Activated CD8-positive, alpha-beta memory T cell treated with anti-CD3 and anti-CD28 coated beads, Interleukin-2, amount 10 ng/mL, durations not matched to agents 7 days and 5 days (primary cell): ENCODE results near the gene PDS5A. TPM values are rescaled to one million over a fixed set of nuclear protein-coding genes. Genes with fewer than 3 reads are reported as not detected.
"Not testable (repeated sequence)": the region's sequence is repeated elsewhere in the genome, so short reads cannot be mapped to it uniquely, and the experiment has no call there.

ENCODE experiments used
- ATAC-seq: fragments of 150-1000 bp; cut with Tn5 transposase; one replicate; pipeline ENCODE4 v1.10.0; 2021; ENCODE audit warnings: moderate library complexity
- CTCF ChIA-PET: fragments of 350-600 bp; sonication (Branson Sonifier 250); formaldehyde crosslinking; loops from one replicate; lab custom pipeline; 2021; ENCODE audit warnings: antibody characterized with exemption; lab: Charles Lee
- DNase-seq: peaks from one replicate; pipeline ENCODE4 v3.0.0-alpha.2; 2020
- H3K27ac Mint-ChIP-seq: one replicate; pipeline ENCODE4 v1.8.0; 2021; ENCODE audit warnings: mild to moderate bottlenecking, mixed read lengths
- H3K27me3 Mint-ChIP-seq: one replicate; pipeline ENCODE4 v1.8.0; 2021; ENCODE audit warnings: mixed read lengths
- H3K36me3 Mint-ChIP-seq: one replicate; pipeline ENCODE4 v1.8.0; 2021; ENCODE audit warnings: mild to moderate bottlenecking, mixed read lengths
- H3K4me1 Mint-ChIP-seq: one replicate; pipeline ENCODE4 v1.8.0; 2021; ENCODE audit warnings: mixed read lengths
- H3K4me3 Mint-ChIP-seq: one replicate; pipeline ENCODE4 v1.8.0; 2021; ENCODE audit warnings: mild to moderate bottlenecking, moderate library complexity, mixed read lengths
- H3K9me3 Mint-ChIP-seq: one replicate; pipeline ENCODE4 v1.8.0; 2022; ENCODE audit warnings: low read depth, mixed read lengths
- total RNA-seq, 2 experiments: library from RNA; stranded (reverse); gene quantifications; one replicate each; pipeline ENCODE4 v1.2.3, GENCODE V29; 2021

PDS5A gene
- total RNA-seq, 2 experiments from 2014 or later = 115 to 116 TPM

GRCh38 chr4:39865280-39865679 is 112.4 kb downstream of the PDS5A start:
- H3K36me3 Mint-ChIP-seq = peaks cover 29% of the 10 kb centered on the region
- no peaks in the 10 kb centered on the region for H3K9me3 Mint-ChIP-seq
- CTCF ChIA-PET = interaction anchor here (0.8 to 1.1 kb wide), 2 partner anchors 14 to 163 kb away, joined by 3 read pairs; no protein-coding TSS in a partner anchor

DNA sequence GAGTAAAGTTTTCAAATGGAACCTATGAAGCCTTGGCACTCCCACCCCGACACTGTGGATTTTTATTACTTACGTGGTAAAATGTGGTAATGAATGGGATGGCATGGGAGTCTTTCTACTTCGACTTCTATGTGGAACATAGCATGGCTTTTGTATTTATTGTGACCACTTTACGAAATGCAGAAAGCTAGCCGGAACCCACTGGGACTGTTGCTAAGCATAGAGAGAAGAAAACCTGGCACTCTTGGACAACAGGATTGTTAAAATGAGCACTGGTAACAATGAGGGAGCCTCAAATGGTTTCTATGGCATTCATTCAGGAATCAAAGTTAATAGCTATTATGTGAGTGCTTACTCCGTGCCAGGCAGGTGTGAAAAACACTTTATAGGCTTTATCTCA is 113.3 kb downstream of the PDS5A start:
- H3K27me3 Mint-ChIP-seq = no peaks in the 10 kb centered on the region
- no peak for DNase-seq
- H3K9me3 Mint-ChIP-seq = no peaks in the 10 kb centered on the region
- H3K27ac Mint-ChIP-seq = no peak overlapping the region
- CTCF ChIA-PET = interaction anchor here (0.8 to 1.1 kb wide), 2 partner anchors 14 to 162 kb away, joined by 3 read pairs; no protein-coding TSS in a partner anchor
- peaks cover 8% of the 10 kb centered on the region for H3K4me1 Mint-ChIP-seq
- peaks cover 32% of the 10 kb centered on the region for H3K36me3 Mint-ChIP-seq
- no peak overlapping the region for H3K4me3 Mint-ChIP-seq
- no peak for ATAC-seq

More at GRCh38 chr4:39865280-39865679, 112.4 kb downstream of the PDS5A start:
- H3K27ac Mint-ChIP-seq = no peak overlapping the region
- H3K27me3 Mint-ChIP-seq = no peaks in the 10 kb centered on the region
- DNase-seq (no peak), ATAC-seq (no peak)
- no peak overlapping the region for H3K4me3 Mint-ChIP-seq
- peaks cover 8% of the 10 kb centered on the region for H3K4me1 Mint-ChIP-seq

DNA sequence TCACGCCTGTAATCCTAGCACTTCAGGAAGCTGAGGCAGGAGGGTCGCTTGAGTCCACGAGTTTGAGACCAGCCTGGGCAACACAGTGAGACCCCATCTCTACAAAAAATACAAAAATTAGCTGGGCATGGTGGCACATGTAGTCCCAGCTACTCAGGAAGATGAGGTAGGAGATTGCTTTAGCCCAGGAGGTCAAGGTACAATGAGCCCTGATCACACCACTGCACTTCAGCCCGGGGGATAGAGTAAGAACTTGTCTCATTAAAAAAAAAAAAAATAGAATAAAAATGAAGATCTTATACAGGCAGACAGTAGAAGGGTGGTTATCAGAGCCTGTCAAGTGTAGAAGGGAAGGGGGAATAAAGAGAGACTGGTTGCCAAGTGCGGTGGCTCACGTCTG is 116.9 kb downstream of the PDS5A start:
- ATAC-seq (no peak), DNase-seq (no peak)
- H3K4me3 Mint-ChIP-seq = no peak overlapping the region
- CTCF ChIA-PET = no interaction called here
- H3K27ac Mint-ChIP-seq = no peak overlapping the region
- H3K27me3 Mint-ChIP-seq = no peaks in the 10 kb centered on the region
- peaks cover 48% of the 10 kb centered on the region for H3K36me3 Mint-ChIP-seq
- peaks cover 5% of the 10 kb centered on the region for H3K4me1 Mint-ChIP-seq
- peaks cover 5% of the 10 kb centered on the region for H3K9me3 Mint-ChIP-seq

- Mint-ChIP-seq H3K27ac (no peak overlapping the region), H3K4me3 (no peak overlapping the region), H3K36me3 (peaks cover 60% of the 10 kb centered on the region), H3K4me1 (peaks cover 14% of the 10 kb centered on the region), H3K27me3 (no peaks in the 10 kb centered on the region), H3K9me3 (peaks cover 8% of the 10 kb centered on the region)
- no peak for ATAC-seq
- DNase-seq = no peak
- CTCF ChIA-PET = no interaction called here
Measured at GRCh38 chr4:39855909-39856512, 121.7 kb downstream of the PDS5A start.

- no peak overlapping the region for H3K27ac Mint-ChIP-seq
- H3K4me3 Mint-ChIP-seq = no peak overlapping the region
- no peaks in the 10 kb centered on the region for H3K27me3 Mint-ChIP-seq
- peaks cover 14% of the 10 kb centered on the region for H3K4me1 Mint-ChIP-seq
- CTCF ChIA-PET = no interaction called here
- ATAC-seq (no peak), DNase-seq (no peak)
- peaks cover 52% of the 10 kb centered on the region for H3K36me3 Mint-ChIP-seq
- peaks cover 8% of the 10 kb centered on the region for H3K9me3 Mint-ChIP-seq
Measured at GRCh38 chr4:39852636-39853035, 125.1 kb downstream of the PDS5A start.

DNA sequence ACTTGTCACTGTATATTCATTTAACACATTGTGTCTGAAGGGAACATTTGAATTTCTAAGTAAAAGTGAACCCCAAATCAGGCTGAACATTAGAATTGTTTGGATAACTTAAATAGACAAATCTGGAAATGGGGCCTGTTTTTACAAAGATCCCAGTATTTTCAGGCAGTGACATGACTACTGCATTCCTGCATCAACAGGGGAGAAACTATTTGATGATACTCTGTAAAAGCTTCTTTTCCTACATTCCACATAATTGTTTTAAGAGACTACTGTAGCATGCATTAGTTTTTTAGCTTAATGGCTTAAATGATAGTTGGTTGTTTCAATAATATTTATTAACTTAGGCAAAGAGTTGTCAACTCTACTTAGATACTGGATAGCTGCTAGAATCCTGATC is 127.0 kb downstream of the PDS5A start:
- ATAC-seq = no peak
- CTCF ChIA-PET = interaction anchor here (0.6 to 0.8 kb wide), 2 partner anchors 17 to 131 kb away, joined by 3 read pairs; no protein-coding TSS in a partner anchor
- peaks cover 38% of the 10 kb centered on the region for H3K36me3 Mint-ChIP-seq
- no peak overlapping the region for H3K27ac Mint-ChIP-seq
- H3K4me1 Mint-ChIP-seq = peaks cover 8% of the 10 kb centered on the region
- H3K4me3 Mint-ChIP-seq = no peak overlapping the region
- DNase-seq = no peak
- no peaks in the 10 kb centered on the region for H3K27me3 Mint-ChIP-seq
- peaks cover 3% of the 10 kb centered on the region for H3K9me3 Mint-ChIP-seq

DNA sequence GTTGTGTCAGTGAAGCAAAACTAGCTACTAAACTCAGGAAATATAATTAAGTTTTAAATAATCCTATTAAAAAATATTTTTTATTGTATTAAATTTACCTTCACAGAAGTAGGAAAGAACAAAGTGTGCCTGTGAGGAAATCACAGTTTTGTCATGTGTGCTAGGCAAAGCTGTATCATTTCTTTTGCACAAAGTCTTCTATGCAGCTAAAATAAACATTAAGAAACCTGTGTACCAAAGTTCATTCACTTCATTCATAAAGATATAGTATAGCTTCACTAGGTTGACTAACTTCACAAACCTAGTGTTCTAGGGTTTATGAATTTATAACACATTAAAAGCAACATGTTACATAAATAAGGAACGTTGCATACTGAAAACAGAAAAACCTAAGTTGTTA is 131.0 kb downstream of the PDS5A start:
- Mint-ChIP-seq H3K36me3 (peaks cover 28% of the 10 kb centered on the region), H3K27ac (no peak overlapping the region), H3K4me3 (no peak overlapping the region), H3K27me3 (no peaks in the 10 kb centered on the region), H3K4me1 (no peaks in the 10 kb centered on the region), H3K9me3 (no peaks in the 10 kb centered on the region)
- ATAC-seq (no peak), DNase-seq (no peak)
- CTCF ChIA-PET = no interaction called here

GRCh38 chr4:39846120-39846519 is 131.6 kb downstream of the PDS5A start:
- ATAC-seq = no peak
- Mint-ChIP-seq H3K9me3 (no peaks in the 10 kb centered on the region), H3K4me3 (no peak overlapping the region), H3K4me1 (no peaks in the 10 kb centered on the region), H3K36me3 (peaks cover 31% of the 10 kb centered on the region), H3K27ac (no peak overlapping the region), H3K27me3 (no peaks in the 10 kb centered on the region)
- DNase-seq = no peak
- CTCF ChIA-PET = no interaction called here

DNA sequence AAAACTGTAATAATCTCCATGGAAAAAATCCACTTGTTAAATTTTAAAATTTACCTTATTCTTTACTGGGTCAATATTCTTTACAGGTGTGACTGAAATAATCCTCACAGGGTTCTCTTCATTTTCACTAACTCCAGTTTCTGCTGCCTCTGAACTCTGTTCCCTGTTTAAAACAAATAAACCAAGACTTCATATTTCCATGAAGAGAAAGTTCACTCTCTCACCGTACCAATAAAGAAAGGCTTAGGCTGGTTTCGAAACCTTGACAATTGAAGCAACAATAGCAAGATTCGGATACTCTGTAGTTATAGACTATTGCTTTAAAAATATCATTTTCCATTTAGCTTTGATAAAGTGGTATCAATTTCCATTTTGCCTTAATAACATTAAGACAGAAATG is 135.8 kb downstream of the PDS5A start:
- no peaks in the 10 kb centered on the region for H3K27me3 Mint-ChIP-seq
- no peak for ATAC-seq
- CTCF ChIA-PET = interaction anchor here (1.0 kb wide), 1 partner anchor 14 kb away, joined by 3 read pairs; no protein-coding TSS in a partner anchor
- H3K27ac Mint-ChIP-seq = no peak overlapping the region
- DNase-seq = no peak
- no peaks in the 10 kb centered on the region for H3K9me3 Mint-ChIP-seq
- H3K36me3 Mint-ChIP-seq = peaks cover 47% of the 10 kb centered on the region
- no peak overlapping the region for H3K4me3 Mint-ChIP-seq
- no peaks in the 10 kb centered on the region for H3K4me1 Mint-ChIP-seq

DNA sequence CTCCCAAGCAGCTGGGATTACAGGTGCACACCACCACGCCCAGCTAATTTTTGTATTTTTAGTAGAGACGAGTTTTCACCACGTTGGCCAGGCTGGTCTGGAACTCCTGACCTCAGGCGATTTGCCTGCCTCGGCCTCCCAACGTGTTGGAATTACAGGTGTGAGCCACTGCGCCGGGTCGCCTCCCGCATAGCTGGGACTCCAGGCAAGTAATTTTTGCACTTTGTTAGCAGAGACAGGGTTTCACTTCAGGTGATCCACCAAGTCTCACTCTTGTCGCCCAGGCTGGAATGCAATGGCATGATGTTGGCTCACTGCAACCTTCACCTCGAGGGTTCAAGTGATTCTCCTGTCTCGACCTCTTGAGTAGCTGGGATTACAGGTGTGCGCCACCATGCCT is 137.2 kb downstream of the PDS5A start:
- DNase-seq, H3K4me3 Mint-ChIP-seq, ATAC-seq, H3K9me3 Mint-ChIP-seq, CTCF ChIA-PET, H3K27me3 Mint-ChIP-seq, H3K27ac Mint-ChIP-seq, H3K4me1 Mint-ChIP-seq: not testable (repeated sequence)
- peaks cover 56% of the 10 kb centered on the region for H3K36me3 Mint-ChIP-seq

GRCh38 chr4:39840027-39840426 is 137.7 kb downstream of the PDS5A start:
- Mint-ChIP-seq H3K36me3 (peaks cover 58% of the 10 kb centered on the region), H3K4me3 (no peak overlapping the region), H3K27me3 (no peaks in the 10 kb centered on the region), H3K4me1 (no peaks in the 10 kb centered on the region), H3K27ac (no peak overlapping the region), H3K9me3 (no peaks in the 10 kb centered on the region)
- DNase-seq (no peak), ATAC-seq (no peak)
- CTCF ChIA-PET = no interaction called here

- H3K9me3 Mint-ChIP-seq, DNase-seq, CTCF ChIA-PET, H3K4me3 Mint-ChIP-seq, H3K4me1 Mint-ChIP-seq, H3K27me3 Mint-ChIP-seq, ATAC-seq, H3K27ac Mint-ChIP-seq: not testable (repeated sequence)
- H3K36me3 Mint-ChIP-seq = peaks cover 61% of the 10 kb centered on the region
Measured at GRCh38 chr4:39838431-39838830, 139.3 kb downstream of the PDS5A start.

DNA sequence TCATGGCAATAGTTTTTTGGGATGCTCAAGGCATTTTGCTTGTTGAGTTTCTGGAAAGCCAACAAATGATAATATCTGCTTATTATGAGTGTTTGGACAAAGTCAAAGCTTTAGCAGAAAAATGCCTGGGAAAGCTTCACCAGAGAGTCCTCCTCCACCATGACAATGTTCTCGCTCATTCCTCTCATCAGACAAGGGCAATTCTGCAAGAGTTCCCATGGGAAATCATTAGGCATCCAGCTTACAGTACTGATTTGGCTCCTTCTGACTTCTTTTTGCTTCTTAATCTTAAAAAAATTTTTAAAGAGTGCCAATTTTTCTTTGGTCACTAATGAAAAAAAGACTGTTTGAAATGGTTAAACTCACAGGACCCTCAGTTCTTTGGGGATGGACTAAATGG is 143.4 kb downstream of the PDS5A start:
- Mint-ChIP-seq H3K9me3 (no peaks in the 10 kb centered on the region), H3K27ac (no peak overlapping the region), H3K4me3 (no peak overlapping the region), H3K4me1 (no peaks in the 10 kb centered on the region), H3K27me3 (no peaks in the 10 kb centered on the region), H3K36me3 (peaks cover 59% of the 10 kb centered on the region)
- DNase-seq = no peak
- CTCF ChIA-PET = interaction anchor here (0.5 kb wide), 1 partner anchor 37 kb away, joined by 3 read pairs; no protein-coding TSS in a partner anchor
- no peak for ATAC-seq

- ATAC-seq (no peak), DNase-seq (no peak)
- Mint-ChIP-seq H3K27ac (no peak overlapping the region), H3K27me3 (no peaks in the 10 kb centered on the region), H3K36me3 (peaks cover 43% of the 10 kb centered on the region), H3K4me1 (no peaks in the 10 kb centered on the region), H3K9me3 (no peaks in the 10 kb centered on the region), H3K4me3 (no peak overlapping the region)
- CTCF ChIA-PET = interaction anchor here (0.9 kb wide), 1 partner anchor 14 kb away, joined by 3 read pairs; no protein-coding TSS in a partner anchor
Measured at GRCh38 chr4:39825741-39826231, 151.9 kb downstream of the PDS5A start.
